GM12878 (cell line): ENCODE data around the gene ITGA8.

Experiments used
- CEBPB ChIP-seq, 2 experiments: fragments of 150-350 bp in 1 of 2; IDR thresholded peaks; 2 replicates each; pipeline ENCODE4 v1.6.1; 2012 to 2014; ENCODE audit warnings: low read depth in 2 of 2, low read length in 2 of 2, borderline replicate concordance in 1 of 2, inconsistent platforms in 1 of 2
- CHD1 ChIP-seq: IDR thresholded peaks from 2 replicates; pipeline ENCODE4 v1.6.1; 2012; ENCODE audit warnings: low read depth, low read length, improper control_type of control experiment
- EZH2 ChIP-seq: IDR thresholded peaks from 2 replicates; pipeline ENCODE4 v1.6.1; 2012; ENCODE audit warnings: low read depth, mild to moderate bottlenecking, control low read depth, inconsistent platforms, low read length, borderline replicate concordance; ENCODE audit not compliant: control insufficient read depth
- IKZF2 ChIP-seq, 2 experiments: fragments of 450-650 bp; IDR thresholded peaks; 2 replicates each; pipeline ENCODE4 v1.6.1; 2017; ENCODE audit warnings: mild to moderate bottlenecking in 2 of 2, moderate library complexity in 2 of 2
- MXI1 ChIP-seq: fragments of 150-350 bp; IDR thresholded peaks from 2 replicates; pipeline ENCODE4 v1.6.1; 2011; ENCODE audit warnings: low read depth, mild to moderate bottlenecking, inconsistent platforms, low read length, improper control_type of control experiment
- POLR2A ChIP-seq: IDR thresholded peaks from 2 replicates; pipeline ENCODE4 v1.6.1; 2011; ENCODE audit warnings: low read depth, mild to moderate bottlenecking, low read length
- RAD21 ChIP-seq: IDR thresholded peaks from 2 replicates; pipeline ENCODE4 v1.6.1; 2011; ENCODE audit warnings: mild to moderate bottlenecking, low read depth, low read length, moderate library complexity; ENCODE audit not compliant: insufficient read depth
- RCOR1 ChIP-seq: conservative IDR thresholded peaks from 2 replicates; pipeline ENCODE4 v1.6.1; 2012; ENCODE audit warnings: low read depth, low read length, improper control_type of control experiment
- SRF ChIP-seq, 2 experiments: IDR thresholded peaks; 2 replicates each; pipeline ENCODE4 v1.6.1; 2011; ENCODE audit warnings: low read depth in 2 of 2, low read length in 2 of 2, mild to moderate bottlenecking in 1 of 2, moderate library complexity in 1 of 2
- YBX1 ChIP-seq: fragments of 450-650 bp; IDR thresholded peaks from 2 replicates; pipeline ENCODE4 v1.6.1; 2016; ENCODE audit warnings: antibody characterized with exemption
- TF ChIP-seq, protein P1 (sequence below), 3 experiments: IDR thresholded peaks in 2 of 3; conservative IDR thresholded peaks in 1 of 3; 2 replicates each; pipeline ENCODE4 v1.5.1; 2011; ENCODE audit warnings: low read depth in 3 of 3, low read length in 3 of 3, mild to moderate bottlenecking in 3 of 3, control low read depth in 2 of 3, moderate library complexity in 2 of 3, inconsistent platforms in 1 of 3, mixed read lengths in 1 of 3; ENCODE audit not compliant: control insufficient read depth in 2 of 3, insufficient read depth in 1 of 3; ENCODE audit errors: extremely low read depth in 1 of 3
- TF ChIP-seq, protein P2 (sequence below): fragments of 450-650 bp; IDR thresholded peaks from 2 replicates; pipeline ENCODE4 v1.6.1; 2018; ENCODE audit warnings: mild to moderate bottlenecking, low read depth, moderate library complexity; ENCODE audit not compliant: partially characterized antibody

DNA sequence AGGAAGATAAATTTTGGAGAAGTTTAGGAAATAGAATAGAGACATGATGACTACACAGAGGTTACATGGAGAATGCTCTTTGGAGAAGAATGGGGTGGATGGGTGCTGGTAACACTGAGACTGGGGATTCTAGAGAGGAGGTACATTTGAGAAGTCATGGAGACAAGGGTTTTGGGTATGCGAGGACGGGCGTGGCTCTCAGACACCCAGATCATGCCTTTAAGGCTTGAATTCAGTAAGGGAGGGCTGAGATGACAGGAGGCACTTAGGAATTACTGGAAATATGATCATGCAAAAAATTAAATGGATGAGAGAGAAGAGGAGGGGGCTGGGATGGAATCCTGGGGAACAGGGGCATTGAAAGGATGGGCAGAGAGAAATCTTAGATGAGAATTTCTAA, 168.8 kb downstream of the ITGA8 start:
- TF ChIP-seq RAD21 (no peak), CHD1 (no peak), IKZF2 (IDR thresholded peaks at IDR 0.05) (no peak), EZH2 (no peak), POLR2A (no peak), YBX1 (no peak), RCOR1 (no peak), SRF (IDR thresholded peaks at IDR 0.05; ENCODE audit: low read depth in 2 of 2, low read length in 2 of 2) (no peak), CEBPB (IDR thresholded peaks at IDR 0.05; ENCODE audit: borderline replicate concordance in 1 of 2, low read depth in 2 of 2, low read length in 2 of 2) (no peak), MXI1 (no peak)
- TF ChIP-seq, protein P1, sequence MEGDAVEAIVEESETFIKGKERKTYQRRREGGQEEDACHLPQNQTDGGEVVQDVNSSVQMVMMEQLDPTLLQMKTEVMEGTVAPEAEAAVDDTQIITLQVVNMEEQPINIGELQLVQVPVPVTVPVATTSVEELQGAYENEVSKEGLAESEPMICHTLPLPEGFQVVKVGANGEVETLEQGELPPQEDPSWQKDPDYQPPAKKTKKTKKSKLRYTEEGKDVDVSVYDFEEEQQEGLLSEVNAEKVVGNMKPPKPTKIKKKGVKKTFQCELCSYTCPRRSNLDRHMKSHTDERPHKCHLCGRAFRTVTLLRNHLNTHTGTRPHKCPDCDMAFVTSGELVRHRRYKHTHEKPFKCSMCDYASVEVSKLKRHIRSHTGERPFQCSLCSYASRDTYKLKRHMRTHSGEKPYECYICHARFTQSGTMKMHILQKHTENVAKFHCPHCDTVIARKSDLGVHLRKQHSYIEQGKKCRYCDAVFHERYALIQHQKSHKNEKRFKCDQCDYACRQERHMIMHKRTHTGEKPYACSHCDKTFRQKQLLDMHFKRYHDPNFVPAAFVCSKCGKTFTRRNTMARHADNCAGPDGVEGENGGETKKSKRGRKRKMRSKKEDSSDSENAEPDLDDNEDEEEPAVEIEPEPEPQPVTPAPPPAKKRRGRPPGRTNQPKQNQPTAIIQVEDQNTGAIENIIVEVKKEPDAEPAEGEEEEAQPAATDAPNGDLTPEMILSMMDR (IDR thresholded peaks at IDR 0.05 in 2 of 3, conservative IDR thresholded peaks at IDR 0.05 in 1 of 3; ENCODE audit: control insufficient read depth in 2 of 3, extremely low read depth in 1 of 3, insufficient read depth in 1 of 3, low read depth in 3 of 3, low read length in 3 of 3): no peak
- TF ChIP-seq, protein P2, sequence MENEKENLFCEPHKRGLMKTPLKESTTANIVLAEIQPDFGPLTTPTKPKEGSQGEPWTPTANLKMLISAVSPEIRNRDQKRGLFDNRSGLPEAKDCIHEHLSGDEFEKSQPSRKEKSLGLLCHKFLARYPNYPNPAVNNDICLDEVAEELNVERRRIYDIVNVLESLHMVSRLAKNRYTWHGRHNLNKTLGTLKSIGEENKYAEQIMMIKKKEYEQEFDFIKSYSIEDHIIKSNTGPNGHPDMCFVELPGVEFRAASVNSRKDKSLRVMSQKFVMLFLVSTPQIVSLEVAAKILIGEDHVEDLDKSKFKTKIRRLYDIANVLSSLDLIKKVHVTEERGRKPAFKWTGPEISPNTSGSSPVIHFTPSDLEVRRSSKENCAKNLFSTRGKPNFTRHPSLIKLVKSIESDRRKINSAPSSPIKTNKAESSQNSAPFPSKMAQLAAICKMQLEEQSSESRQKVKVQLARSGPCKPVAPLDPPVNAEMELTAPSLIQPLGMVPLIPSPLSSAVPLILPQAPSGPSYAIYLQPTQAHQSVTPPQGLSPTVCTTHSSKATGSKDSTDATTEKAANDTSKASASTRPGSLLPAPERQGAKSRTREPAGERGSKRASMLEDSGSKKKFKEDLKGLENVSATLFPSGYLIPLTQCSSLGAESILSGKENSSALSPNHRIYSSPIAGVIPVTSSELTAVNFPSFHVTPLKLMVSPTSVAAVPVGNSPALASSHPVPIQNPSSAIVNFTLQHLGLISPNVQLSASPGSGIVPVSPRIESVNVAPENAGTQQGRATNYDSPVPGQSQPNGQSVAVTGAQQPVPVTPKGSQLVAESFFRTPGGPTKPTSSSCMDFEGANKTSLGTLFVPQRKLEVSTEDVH: no peak
